GM21447 (cell line): ENCODE data around the gene SMOC2.
"Not testable (repeated sequence)": the region's sequence is repeated elsewhere in the genome, so short reads cannot be mapped to it uniquely, and the experiment has no call there.

ENCODE experiments used
- ATAC-seq: cut with Tn5 transposase; IDR thresholded peaks from one replicate; pipeline ENCODE4 v1.9.1; 2021; ENCODE audit not compliant: unreplicated experiment

SMOC2 gene

GRCh38 chr6:168674595-168674994 lies 233.6 kb downstream of the SMOC2 start:
- no peak for ATAC-seq

- no peak for ATAC-seq
These were observed 234.4 kb downstream of the SMOC2 start for GRCh38 chr6:168675375-168675774.

GRCh38 chr6:168675933-168676551 lies 235.1 kb downstream of the SMOC2 start:
- no peak for ATAC-seq

GRCh38 chr6:168676552-168677322 lies 235.8 kb downstream of the SMOC2 start:
- no peak for ATAC-seq

GRCh38 chr6:168677323-168677781 lies 236.4 kb downstream of the SMOC2 start:
- not testable (repeated sequence) for ATAC-seq

- ATAC-seq = no peak
These were observed 237.1 kb downstream of the SMOC2 start for GRCh38 chr6:168678077-168678476.

- ATAC-seq = no peak
These were observed 237.6 kb downstream of the SMOC2 start for GRCh38 chr6:168678588-168678987.

- no peak for ATAC-seq
These were observed 240.8 kb downstream of the SMOC2 start for GRCh38 chr6:168681748-168682147.

- no peak for ATAC-seq
These were observed 242.6 kb downstream of the SMOC2 start for GRCh38 chr6:168683621-168684020.

- no peak for ATAC-seq
These were observed 243.5 kb downstream of the SMOC2 start for GRCh38 chr6:168684471-168684870.

GRCh38 chr6:168684906-168685305 lies 243.9 kb downstream of the SMOC2 start:
- no peak for ATAC-seq

GRCh38 chr6:168686029-168686738 lies 245.2 kb downstream of the SMOC2 start:
- ATAC-seq = no peak

GRCh38 chr6:168686831-168687730 lies 246.1 kb downstream of the SMOC2 start:
- ATAC-seq = no peak

GRCh38 chr6:168690271-168690670 lies 249.3 kb downstream of the SMOC2 start:
- no peak for ATAC-seq

GRCh38 chr6:168691774-168692173 lies 250.8 kb downstream of the SMOC2 start:
- no peak for ATAC-seq

- ATAC-seq = no peak
These were observed 251.4 kb downstream of the SMOC2 start for GRCh38 chr6:168692193-168692914.

- ATAC-seq = not testable (repeated sequence)
These were observed 251.9 kb downstream of the SMOC2 start for GRCh38 chr6:168692915-168693257.

- not testable (repeated sequence) for ATAC-seq
These were observed 253.8 kb downstream of the SMOC2 start for GRCh38 chr6:168694797-168695196.

GRCh38 chr6:168695701-168696100 lies 254.7 kb downstream of the SMOC2 start:
- no peak for ATAC-seq

GRCh38 chr6:168698923-168699322 lies 257.9 kb downstream of the SMOC2 start:
- no peak for ATAC-seq
